ENCODE data around the gene PES1. TPM values are rescaled to one million over a fixed set of nuclear protein-coding genes. Genes with fewer than 3 reads are reported as not detected.
A peak's percentile ranks its signal among the peaks of the same experiment; 100 is the strongest.

PES1 gene
- total RNA-seq, 6 donors from 2014 or later = 27.2 to 66.9 (median 56.9) TPM

- DNase-seq = peak; percentile 34 to 87
These were observed 17.4 kb downstream of the PES1 start, which contains the start of gene GAL3ST1 for GRCh38 chr22:30574095-30574981. Gene GAL3ST1, minus strand, starts transcription at chr22:30574665. Its CDS starts 17,273 bp downstream, at chr22:30557392.

GRCh38 chr22:30573594-30574094, 18.1 kb downstream of the PES1 start:
- Histone ChIP-seq H3K27me3 (no peaks in the 10 kb centered on the region), H3K36me3 (peaks cover 17 to 33% (median 28%) of the 10 kb centered on the region in 4 donors), H3K4me3 (peak overlapping the region in 3 of 4 donors; percentile 23 to 40 (median 39)), H3K4me1 (peaks cover 9 to 21% (median 19%) of the 10 kb centered on the region in 4 donors), H3K9me3 (no peaks in the 10 kb centered on the region), H3K27ac (peak overlapping the region in 1 of 4 donors; percentile 42)
- DNase-seq (no peak), ATAC-seq (ENCODE audit: low FRiP score in 2 of 2) (peak in 1 of 2 donors; percentile 30)
- WGBS, 2 donors = 37 to 62% methylated on average over 6 to 7 of the region's 7 CpGs
- TF ChIP-seq EP300 (IDR thresholded peaks at IDR 0.05) = no peak
- no peak for TF ChIP-seq POLR2A (IDR thresholded peaks at IDR 0.05)
- TF ChIP-seq CTCF (IDR thresholded peaks at IDR 0.05) = no peak
- TF ChIP-seq POLR2AphosphoS5 (IDR thresholded peaks at IDR 0.05) = no peak

More at GRCh38 chr22:30574095-30574981, 17.4 kb downstream of the PES1 start, which contains the start of gene GAL3ST1:
- no peak for ATAC-seq (ENCODE audit: low FRiP score in 2 of 2)
- H3K9me3 ChIP-seq = no peaks in the 10 kb centered on the region
- H3K27ac ChIP-seq = peak within 1 kb of the TSS in 3 of 4 donors; percentile 31 to 61 (median 42)
- no peaks in the 10 kb centered on the region for H3K27me3 ChIP-seq
- peaks cover 24 to 39% (median 35%) of the 10 kb centered on the region in 4 donors for H3K36me3 ChIP-seq
- H3K4me1 ChIP-seq = peaks cover 9 to 21% (median 19%) of the 10 kb centered on the region in 4 donors
- WGBS, 2 donors = 28 to 30% methylated on average over 25 to 42 of the region's 75 CpGs
- peak within 1 kb of the TSS in 3 of 4 donors; percentile 23 to 40 (median 39) for H3K4me3 ChIP-seq
- TF ChIP-seq POLR2AphosphoS5 (IDR thresholded peaks at IDR 0.05) (no peak), CTCF (IDR thresholded peaks at IDR 0.05) (no peak), EP300 (IDR thresholded peaks at IDR 0.05) (no peak), POLR2A (IDR thresholded peaks at IDR 0.05) (no peak)

GRCh38 chr22:30572840-30573593, 18.7 kb downstream of the PES1 start:
- Histone ChIP-seq H3K4me3 (no peak overlapping the region), H3K27ac (no peak overlapping the region), H3K4me1 (peaks cover 9 to 21% (median 19%) of the 10 kb centered on the region in 4 donors), H3K9me3 (no peaks in the 10 kb centered on the region), H3K36me3 (peaks cover 11 to 26% (median 23%) of the 10 kb centered on the region in 4 donors), H3K27me3 (no peaks in the 10 kb centered on the region)
- TF ChIP-seq CTCF (IDR thresholded peaks at IDR 0.05) (no peak), POLR2A (IDR thresholded peaks at IDR 0.05) (no peak), POLR2AphosphoS5 (IDR thresholded peaks at IDR 0.05) (no peak), EP300 (IDR thresholded peaks at IDR 0.05) (no peak)
- ATAC-seq (ENCODE audit: low FRiP score in 2 of 2) = peak in 1 of 2 donors; percentile 7
- DNase-seq = no peak
- WGBS, 2 donors = 47 to 53% methylated on average over 6 to 11 of the region's 12 CpGs

GRCh38 chr22:30572210-30572609, 19.5 kb downstream of the PES1 start:
- H3K36me3 ChIP-seq = peaks cover 11 to 18% (median 15%) of the 10 kb centered on the region in 4 donors
- H3K4me3 ChIP-seq = no peak overlapping the region
- H3K9me3 ChIP-seq = no peaks in the 10 kb centered on the region
- DNase-seq (no peak), ATAC-seq (ENCODE audit: low FRiP score in 2 of 2) (no peak)
- peaks cover 9 to 21% (median 19%) of the 10 kb centered on the region in 4 donors for H3K4me1 ChIP-seq
- no peaks in the 10 kb centered on the region for H3K27me3 ChIP-seq
- H3K27ac ChIP-seq = no peak overlapping the region
- 73 to 83% methylated on average over 3 to 6 of the region's 6 CpGs for WGBS, 2 donors
- TF ChIP-seq EP300 (IDR thresholded peaks at IDR 0.05) (no peak), POLR2AphosphoS5 (IDR thresholded peaks at IDR 0.05) (no peak), POLR2A (IDR thresholded peaks at IDR 0.05) (no peak)
